OCI-LY3 (cell line): ENCODE data around the gene COX7A2.

ENCODE experiments used
- CTCF ChIP-seq: fragments of 200-600, 300-600 bp; sonication (generic); IDR thresholded peaks from 2 replicates; pipeline ENCODE4 v1.5.1; 2014; ENCODE audit warnings: antibody characterized with exemption, low read length, low read depth
- EZH2phosphoT487 ChIP-seq: fragments of 200-600 bp; shearing (Covaris generic); IDR thresholded peaks from 2 replicates; pipeline ENCODE4 v1.6.1; 2018; ENCODE audit warnings: antibody characterized with exemption, mixed run types, low read depth

GRCh38 chr6:75217193-75217592 lies 26.4 kb downstream of the COX7A2 start:
- no peak for TF ChIP-seq CTCF
- TF ChIP-seq EZH2phosphoT487 = no peak
